Kidney glomerular epithelial cell (primary cell): ENCODE data around the gene COMMD3.
"Not testable (repeated sequence)": the region's sequence is repeated elsewhere in the genome, so short reads cannot be mapped to it uniquely, and the experiment has no call there.

Experiments
- DNase-seq: peaks from one replicate; lab custom pipeline; 2025; lab: John Stamatoyannopoulos, UW

Gene COMMD3

GRCh38 chr10:22316286-22317075, at the start of gene COMMD3:
Gene COMMD3 (plus strand): TSS chr10:22316388. CDS start chr10:22316418, 30 bp downstream.
- DNase-seq: peak; percentile 81

- no peak for DNase-seq
These were observed 47.7 kb upstream of the COMMD3 start for GRCh38 chr10:22268503-22268902.

DNA sequence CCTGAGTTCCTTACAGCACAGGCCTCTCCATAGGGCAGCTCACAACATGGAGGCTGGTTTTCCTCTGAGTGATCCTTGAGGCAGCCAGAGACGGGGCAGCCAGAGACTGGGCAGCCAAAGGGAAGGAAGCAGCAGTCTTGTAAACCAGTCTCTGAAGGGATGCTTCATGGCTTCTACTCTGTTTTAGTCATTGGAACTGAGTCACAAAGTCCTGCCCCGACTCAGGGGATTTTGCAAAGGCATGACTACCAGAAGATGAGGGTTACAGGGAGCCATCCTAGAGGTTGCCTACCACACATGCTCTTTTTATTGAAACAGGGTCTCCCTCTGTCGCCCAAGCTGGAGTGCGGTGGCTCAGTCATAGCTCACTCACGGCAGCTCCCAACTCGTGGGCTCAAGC, 44.4 kb upstream of the COMMD3 start:
- no peak for DNase-seq

GRCh38 chr10:22278441-22278782, 37.8 kb upstream of the COMMD3 start:
- DNase-seq: no peak

DNA sequence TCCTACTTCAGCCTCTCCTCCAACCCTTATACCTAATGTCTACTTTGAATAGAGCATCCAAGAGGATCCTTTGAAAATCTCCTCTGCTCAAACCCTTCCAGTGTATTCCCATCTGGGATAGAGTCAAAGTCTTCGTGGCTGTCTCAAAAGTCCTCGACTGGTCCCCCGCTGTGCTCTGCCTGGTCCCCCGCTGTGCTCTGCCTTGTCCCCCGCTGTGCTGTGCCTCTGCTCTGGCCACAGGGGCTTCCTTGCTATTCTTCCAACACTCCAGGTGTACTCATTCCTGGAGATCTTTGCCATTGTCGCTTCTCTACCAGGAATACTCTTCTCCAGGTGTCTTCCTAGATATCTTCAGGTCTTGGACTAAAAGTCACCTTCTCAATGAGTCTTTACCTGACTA, 36.1 kb upstream of the COMMD3 start:
- DNase-seq: no peak

GRCh38 chr10:22285130-22285529, 31.1 kb upstream of the COMMD3 start:
- DNase-seq: no peak

DNA sequence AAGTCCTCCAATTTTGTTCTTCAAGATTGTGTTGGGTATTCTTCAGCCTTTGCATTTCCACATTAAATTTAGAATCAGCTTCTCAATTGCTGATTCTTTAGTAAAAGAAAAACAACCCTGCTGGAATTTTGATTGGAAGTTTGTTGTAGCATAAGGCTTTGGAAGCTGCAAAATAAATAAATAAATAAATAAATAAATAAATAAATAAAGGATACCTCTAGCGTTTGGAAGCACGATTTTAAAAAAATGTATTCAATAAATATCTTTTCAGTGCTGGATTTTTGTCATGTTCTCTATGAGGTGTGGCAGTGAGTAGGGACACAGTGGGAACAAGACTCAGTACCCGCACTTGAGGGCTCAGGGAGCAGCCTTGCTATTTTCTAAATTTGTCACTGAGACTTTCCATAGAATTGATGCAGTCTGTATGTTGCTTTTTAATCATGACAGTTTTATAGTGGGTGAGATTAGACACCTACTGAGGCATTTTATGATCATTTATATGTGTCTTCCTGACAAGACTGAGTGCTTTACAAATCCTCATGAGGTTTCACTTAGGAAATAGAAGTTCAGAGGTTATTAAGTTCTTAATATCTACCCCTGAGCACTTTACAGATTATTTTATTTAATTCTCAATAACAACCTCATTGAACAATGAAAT, 22.3 kb upstream of the COMMD3 start:
- DNase-seq: no peak

DNA sequence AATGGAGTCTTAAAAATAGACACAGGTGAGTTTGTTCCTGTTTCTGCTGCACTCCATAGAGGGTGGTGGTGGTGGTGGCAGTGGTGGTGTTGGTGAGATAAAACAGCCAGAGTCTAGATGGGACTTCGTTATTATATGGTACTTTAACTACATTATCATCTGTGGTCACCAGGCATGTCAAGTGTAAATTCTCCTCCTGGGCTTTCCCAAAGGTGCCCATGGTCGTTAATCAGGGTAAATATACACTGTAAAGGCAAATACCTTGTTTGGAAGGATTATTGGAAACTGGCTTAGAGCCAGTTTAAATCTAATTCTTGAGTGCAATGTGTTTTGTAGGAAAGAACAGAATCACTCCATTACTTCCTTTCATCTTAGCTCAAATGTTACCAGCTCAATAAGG, 21.5 kb upstream of the COMMD3 start:
- no peak for DNase-seq

DNA sequence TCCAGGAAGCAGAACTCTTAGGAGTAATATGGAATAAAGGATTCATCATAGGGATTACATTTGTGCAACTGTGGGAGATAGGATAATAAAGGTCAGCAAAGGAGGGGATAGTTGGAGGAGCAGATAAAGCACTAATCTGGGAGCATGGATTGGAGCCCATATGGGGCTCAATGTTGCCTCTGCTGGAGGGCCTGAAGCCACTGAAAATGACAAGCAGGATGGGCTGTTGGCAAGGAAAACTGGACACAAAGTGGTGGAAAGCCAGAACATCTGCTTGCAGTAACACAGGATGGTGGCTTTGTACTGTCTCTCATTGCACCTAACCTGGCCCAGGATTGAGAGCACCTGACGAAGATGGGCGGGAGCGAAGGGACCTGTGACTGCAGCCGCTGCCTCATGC, 15.0 kb upstream of the COMMD3 start:
- DNase-seq: no peak

- no peak for DNase-seq
These were observed 12.7 kb upstream of the COMMD3 start for GRCh38 chr10:22303461-22303860.

DNA sequence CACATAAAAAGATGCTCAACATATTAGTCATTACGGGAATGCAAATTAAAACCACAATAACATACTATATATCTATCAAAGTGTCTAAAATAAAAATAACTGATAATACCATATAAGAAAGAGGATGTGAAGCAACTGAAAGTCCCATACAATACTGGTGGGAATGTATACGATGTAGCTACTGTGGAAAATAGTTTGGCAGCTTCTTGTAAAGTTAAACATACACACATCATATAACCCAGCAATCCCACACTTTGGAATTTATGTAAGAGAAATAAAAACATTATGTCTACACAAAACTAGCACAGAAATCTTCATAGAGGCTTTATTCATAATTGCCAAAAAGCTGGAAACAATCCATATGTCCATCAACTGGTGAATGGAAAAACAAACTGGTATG, 10.5 kb upstream of the COMMD3 start:
- no peak for DNase-seq

- DNase-seq: no peak
These were observed 7.8 kb upstream of the COMMD3 start for GRCh38 chr10:22308390-22308789.

DNA sequence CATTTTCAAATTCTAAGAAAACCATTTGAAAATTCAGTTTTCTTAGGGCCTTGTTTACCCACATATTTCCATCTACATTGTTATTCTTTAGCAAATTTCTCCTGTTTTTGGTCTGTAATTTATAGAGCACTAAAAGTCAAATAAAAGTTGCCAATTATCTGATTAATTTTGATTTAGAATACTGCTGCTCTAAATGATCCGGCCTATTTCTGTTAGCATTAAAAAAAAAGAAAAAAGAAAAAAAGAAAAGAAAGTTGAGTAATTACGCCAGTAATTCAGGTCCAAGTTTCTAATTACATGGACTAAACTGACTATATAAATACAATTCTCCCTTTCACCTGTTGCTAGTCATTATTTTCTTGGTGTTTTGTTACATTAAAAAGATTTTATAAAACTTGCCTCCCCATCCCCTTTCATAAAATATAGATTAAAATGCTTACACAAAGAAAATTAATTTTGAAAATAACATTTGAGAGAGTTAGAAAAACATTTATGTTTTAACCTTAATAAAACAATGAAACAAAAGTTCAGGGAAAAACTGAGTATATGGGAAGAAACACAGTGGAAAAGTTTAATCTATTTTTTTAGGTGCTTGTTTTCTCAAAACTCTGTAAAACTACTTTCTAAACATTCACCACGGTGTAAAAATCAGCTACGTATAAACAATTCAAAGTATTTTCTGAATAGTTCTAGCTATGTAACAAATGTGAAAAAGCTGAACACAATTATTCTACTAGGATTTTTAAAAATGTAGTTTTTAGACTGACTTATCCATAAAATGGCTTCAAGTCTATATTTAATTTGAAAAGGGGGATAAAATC, 6.8 kb upstream of the COMMD3 start:
- no peak for DNase-seq

DNA sequence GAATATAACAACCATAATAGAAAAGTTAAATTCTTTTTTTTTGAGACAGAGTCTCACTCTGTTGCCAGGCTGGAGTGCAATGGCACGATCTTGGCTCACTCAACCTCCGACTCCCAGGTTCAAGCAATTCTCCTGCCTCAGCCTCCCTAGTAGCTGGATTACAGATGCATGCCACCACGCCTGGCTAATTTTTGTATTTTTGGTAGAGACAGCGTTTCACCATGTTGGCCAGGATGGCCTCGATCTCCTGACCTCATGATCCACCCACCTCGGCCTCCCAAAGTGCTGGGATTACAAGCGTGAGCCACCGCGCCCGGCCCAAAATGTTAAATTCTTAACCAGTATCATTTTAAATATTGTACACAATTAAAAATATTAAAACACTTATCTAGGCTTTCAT, 6.2 kb upstream of the COMMD3 start:
- not testable (repeated sequence) for DNase-seq

DNA sequence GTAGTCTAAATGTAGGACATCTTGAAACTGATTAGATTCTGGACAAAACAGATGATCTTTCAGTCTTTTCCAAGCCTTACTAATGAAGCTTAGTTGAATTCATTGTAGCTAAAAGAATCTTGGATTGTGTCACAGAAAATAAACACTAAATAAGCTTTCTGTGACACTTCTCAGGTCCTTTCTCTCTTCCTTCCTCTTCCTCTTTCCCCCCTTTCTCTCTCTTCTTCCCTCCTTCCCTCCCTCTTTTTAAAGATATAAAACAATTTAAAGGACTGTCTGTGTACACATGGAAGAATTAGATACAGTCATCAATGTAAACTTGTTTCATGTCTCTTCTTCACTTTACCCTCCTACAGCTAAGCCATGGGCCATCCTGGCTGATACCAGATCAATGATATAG, 5.3 kb upstream of the COMMD3 start:
- no peak for DNase-seq

DNA sequence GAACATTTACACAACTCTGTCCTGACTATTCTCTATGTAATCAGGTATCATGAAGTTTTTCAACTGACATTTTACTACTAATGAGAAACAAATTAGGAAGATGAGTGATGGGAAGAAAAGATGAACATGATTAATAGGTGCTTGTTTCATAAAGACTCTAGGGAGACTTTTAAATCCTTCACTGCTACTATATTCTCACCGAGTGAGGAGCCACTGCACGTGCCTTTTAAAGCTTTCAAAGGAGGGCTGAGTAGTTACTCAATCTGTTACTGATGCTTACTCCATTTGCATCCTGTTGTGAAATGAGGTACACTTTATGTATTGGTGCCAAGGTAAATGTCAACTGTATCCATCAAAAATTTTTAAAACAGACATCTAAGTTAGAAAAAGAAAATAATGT, 1.3 kb upstream of the COMMD3 start:
- no peak for DNase-seq

GRCh38 chr10:22315455-22316285, 518 bp upstream of the COMMD3 start:
- no peak for DNase-seq

DNA sequence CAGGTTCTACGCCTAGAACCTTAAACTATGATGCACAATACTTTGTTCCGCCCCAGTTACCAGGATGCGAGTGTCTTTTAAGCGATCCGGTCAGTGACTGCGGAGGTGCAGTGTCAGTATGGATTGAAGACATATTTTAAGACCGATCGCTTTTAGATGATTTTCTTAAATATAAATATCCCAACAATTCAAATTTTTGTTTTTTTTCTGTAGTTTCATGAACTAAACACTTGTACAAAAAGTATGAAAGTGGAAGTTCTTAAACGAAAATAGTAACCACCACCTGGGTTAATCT, 835 bp downstream of the COMMD3 start:
- no peak for DNase-seq

DNA sequence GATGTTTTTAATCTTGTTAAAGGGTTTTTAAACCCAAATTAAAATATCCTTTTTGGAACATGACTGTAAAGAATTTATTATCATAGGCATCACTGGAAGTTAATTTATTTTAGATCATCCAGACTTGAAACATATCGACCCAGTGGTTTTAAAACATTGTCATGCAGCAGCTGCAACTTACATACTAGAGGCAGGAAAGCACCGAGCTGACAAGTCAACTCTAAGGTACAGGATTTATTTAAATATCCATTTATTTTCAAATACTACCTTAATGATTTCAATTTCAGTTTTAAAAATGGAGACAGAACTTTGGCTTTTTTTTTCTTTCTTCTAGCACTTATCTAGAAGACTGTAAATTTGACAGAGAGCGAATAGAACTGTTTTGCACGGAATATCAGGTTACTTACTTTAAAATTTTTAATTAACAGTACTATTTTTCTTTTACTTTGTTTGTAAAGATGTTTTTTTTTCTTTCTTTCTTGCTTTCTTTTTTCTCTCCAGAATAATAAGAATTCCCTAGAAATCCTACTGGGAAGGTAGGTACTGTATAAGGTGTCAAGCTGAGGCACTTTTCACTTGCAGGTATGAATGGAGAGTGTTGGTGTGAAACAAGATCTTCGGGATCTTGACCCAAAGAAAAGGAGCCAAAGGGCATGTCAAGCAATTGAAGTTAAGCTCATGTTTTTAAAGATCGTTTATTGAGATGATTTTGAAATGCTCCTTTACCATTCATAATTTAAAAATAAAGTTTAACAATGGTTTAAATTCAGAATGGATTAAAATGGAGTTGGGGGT, 1.8 kb downstream of the COMMD3 start:
- no peak for DNase-seq

- no peak for DNase-seq
These were observed 2.6 kb downstream of the COMMD3 start for GRCh38 chr10:22318772-22319171.

DNA sequence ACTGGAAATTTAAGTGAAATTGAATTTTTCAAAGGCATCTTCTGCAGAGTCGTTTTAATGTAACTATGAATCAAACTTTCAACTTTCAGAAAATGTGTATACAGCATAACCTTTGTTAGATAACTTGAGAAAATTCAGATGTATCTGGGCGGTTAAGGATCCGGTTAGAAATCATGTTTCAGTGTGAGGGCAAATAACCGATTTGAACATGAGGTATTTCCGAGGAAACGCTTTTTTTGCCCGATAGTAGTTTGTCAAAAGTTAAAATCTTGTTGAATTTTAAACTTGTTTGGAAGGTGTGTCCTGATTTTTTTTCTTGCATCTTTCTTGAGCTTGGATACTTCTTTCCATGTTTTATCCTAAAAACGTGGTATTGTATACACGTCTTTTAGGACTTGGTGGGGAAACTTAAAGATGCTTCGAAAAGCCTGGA, 3.4 kb downstream of the COMMD3 start:
- DNase-seq: no peak
